K562 (cell line): ENCODE data around the gene HBM. TPM values are rescaled to one million over a fixed set of nuclear protein-coding genes. Genes with fewer than 3 reads are reported as not detected.

Experiments used
- ADNP ChIP-seq: fragments of 200-800 bp; sonication (Bioruptor generic); IDR thresholded peaks from 2 replicates; pipeline ENCODE4 v1.6.1; 2016; ENCODE audit warnings: missing genetic modification characterization, missing compliant biosample characterization
- ARID1B ChIP-seq: fragments of 450-650 bp; IDR thresholded peaks from 2 replicates; pipeline ENCODE4 v1.6.1; 2016; ENCODE audit warnings: antibody characterized with exemption, mild to moderate bottlenecking, inconsistent platforms
- DPF2 ChIP-seq: fragments of 450-650 bp; IDR thresholded peaks from 2 replicates; pipeline ENCODE4 v1.6.1; 2016
- ETV6 ChIP-seq, 3 experiments: fragments of 150-350 bp in 1 of 3; sonication (generic) in 1 of 3; formaldehyde crosslinking in 1 of 3; IDR thresholded peaks; 2 replicates each; pipeline versions ENCODE4 v1.6.1 to v1.8.0; 2014 to 2022; ENCODE audit warnings: borderline replicate concordance in 2 of 3, low read depth in 2 of 3, antibody characterized with exemption in 1 of 3, low read length in 1 of 3, mild to moderate bottlenecking in 1 of 3, missing genetic modification reagents in 1 of 3
- EZH2 ChIP-seq: IDR thresholded peaks from 2 replicates; pipeline ENCODE4 v1.6.1; 2012; ENCODE audit warnings: low read depth, mild to moderate bottlenecking, inconsistent platforms, low read length, borderline replicate concordance
- FOSL1 ChIP-seq: fragments of 200-800 bp; sonication (Bioruptor generic); conservative IDR thresholded peaks from 2 replicates; pipeline ENCODE4 v1.6.1; 2016; ENCODE audit warnings: missing genetic modification characterization, missing compliant biosample characterization
- FOXK1 ChIP-seq: sonication (generic); formaldehyde crosslinking; IDR thresholded peaks from 2 replicates; pipeline ENCODE4 v1.8.0; 2022; ENCODE audit warnings: missing genetic modification reagents, mild to moderate bottlenecking, borderline replicate concordance
- FOXK2 ChIP-seq, 2 experiments: fragments of 450-650 bp; IDR thresholded peaks in 1 of 2; conservative IDR thresholded peaks in 1 of 2; 2 replicates each; pipeline ENCODE4 v1.6.1; 2016; ENCODE audit warnings: low read depth in 2 of 2, mild to moderate bottlenecking in 1 of 2
- GATAD2A ChIP-seq: fragments of 450-650 bp; IDR thresholded peaks from 2 replicates; pipeline ENCODE4 v1.6.1; 2017
- HNRNPLL ChIP-seq: fragments of 200-400 bp; formaldehyde crosslinking; IDR thresholded peaks from 2 replicates; pipeline ENCODE4 v1.6.1; 2017; ENCODE audit warnings: low read length, low read depth, mild to moderate bottlenecking; ENCODE audit not compliant: poor library complexity, severe bottlenecking
- JUND ChIP-seq, 2 experiments: IDR thresholded peaks; 2 replicates in 1 of 2; 3 replicates in 1 of 2; pipeline ENCODE4 v1.6.1; 2011; ENCODE audit warnings: borderline replicate concordance in 2 of 2, low read depth in 2 of 2, low read length in 2 of 2, improper control_type of control experiment in 1 of 2, missing biosample characterization in 1 of 2, missing genetic modification characterization in 1 of 2, missing genetic modification reagents in 1 of 2
- KDM1A ChIP-seq, 2 experiments: fragments of 450-650 bp; IDR thresholded peaks; 2 replicates each; pipeline ENCODE4 v1.6.1; 2016; ENCODE audit warnings: mild to moderate bottlenecking in 2 of 2
- KLF16 ChIP-seq: IDR thresholded peaks from 2 replicates; pipeline ENCODE4 v1.6.1; 2016; ENCODE audit warnings: antibody characterized with exemption
- PHB2 ChIP-seq: fragments of 450-650 bp; IDR thresholded peaks from 2 replicates; pipeline ENCODE4 v1.6.1; 2017; ENCODE audit warnings: low read depth
- POLR2A ChIP-seq: fragments of 450-650 bp; conservative IDR thresholded peaks from 2 replicates; pipeline ENCODE4 v1.6.1; 2016
- PYGO2 ChIP-seq: fragments of 450-650 bp; IDR thresholded peaks from 2 replicates; pipeline ENCODE4 v1.6.1; 2016; ENCODE audit warnings: mild to moderate bottlenecking, missing genetic modification characterization, moderate library complexity, missing compliant biosample characterization
- SAFB2 ChIP-seq: fragments of 200-400 bp; formaldehyde crosslinking; IDR thresholded peaks from 2 replicates; pipeline ENCODE4 v1.6.1; 2018; ENCODE audit warnings: borderline replicate concordance, low read length, low read depth, moderate library complexity; ENCODE audit not compliant: severe bottlenecking
- SIX5 ChIP-seq, 2 experiments: IDR thresholded peaks; 2 replicates each; pipeline ENCODE4 v1.6.1; 2011; ENCODE audit warnings: low read length in 2 of 2, borderline replicate concordance in 1 of 2, low read depth in 1 of 2, mild to moderate bottlenecking in 1 of 2, moderate library complexity in 1 of 2; ENCODE audit not compliant: insufficient read depth in 1 of 2
- STAG1 ChIP-seq: sonication (generic); formaldehyde crosslinking; IDR thresholded peaks from 2 replicates; pipeline ENCODE4 v1.5.0; 2020; ENCODE audit warnings: missing genetic modification reagents, borderline replicate concordance
- TCF3 ChIP-seq: sonication (generic); formaldehyde crosslinking; IDR thresholded peaks from 2 replicates; pipeline ENCODE4 v1.4.0; 2020; ENCODE audit warnings: mild to moderate bottlenecking, missing genetic modification reagents
- TSC22D4 ChIP-seq: fragments of 450-650 bp; IDR thresholded peaks from 2 replicates; pipeline ENCODE4 v1.6.1; 2016; ENCODE audit warnings: missing genetic modification characterization, missing biosample characterization, control low read depth
- TSHZ1 ChIP-seq: fragments of 250-450 bp; sonication (Bioruptor Pico); IDR thresholded peaks from 2 replicates; pipeline ENCODE4 v1.4.0; 2020; ENCODE audit warnings: mild to moderate bottlenecking, moderate library complexity
- ZBTB43 ChIP-seq: sonication (generic); formaldehyde crosslinking; IDR thresholded peaks from 2 replicates; pipeline ENCODE4 v1.8.0; 2023; ENCODE audit warnings: mild to moderate bottlenecking, missing genetic modification reagents
- ZFX ChIP-seq: sonication (generic); formaldehyde crosslinking; IDR thresholded peaks from 2 replicates; pipeline ENCODE4 v1.8.0; 2022; ENCODE audit warnings: mild to moderate bottlenecking, missing genetic modification reagents, moderate library complexity
- ZNF239 ChIP-seq: fragments of 250-450 bp; sonication (Bioruptor Pico); IDR thresholded peaks from 2 replicates; pipeline ENCODE4 v1.4.0; 2020; ENCODE audit warnings: mild to moderate bottlenecking
- ZNF785 ChIP-seq: fragments of 250-450 bp; sonication (Bioruptor Pico); IDR thresholded peaks from 2 replicates; pipeline ENCODE4 v1.4.0; 2020; ENCODE audit warnings: mild to moderate bottlenecking
- polyA plus RNA-seq, 8 experiments: library from polyadenylated mRNA; depleted of rRNA in 4 of 8; stranded (reverse) in 5 of 8; unstranded in 3 of 8; fragments of >200 nt; fragmentation: Nextera tagmentation in 2 of 8; fragmentation: Illumina TruSeq in 1 of 8; extraction: Ambion mirVana in 2 of 8; extraction: Trizol in 1 of 8; gene quantifications; 2 replicates each; pipeline versions ENCODE4 v1.2.1 to v1.2.3, GENCODE V29; 2011 to 2014; ENCODE audit warnings: inconsistent platforms in 1 of 8, missing spikeins in 1 of 8
- total RNA-seq, 7 experiments: library from RNA; depleted of rRNA in 6 of 7; stranded (reverse); fragments of >200 nt in 6 of 7; fragmentation: Illumina TruSeq in 2 of 7; extraction: Trizol in 2 of 7; gene quantifications; 2 replicates each; pipeline versions ENCODE4 v1.2.1 to v1.2.3, GENCODE V29; 2011 to 2021; ENCODE audit warnings: low replicate concordance in 1 of 7

The HBM gene
- total and polyA plus RNA-seq, 9 of the 15 experiments (the other 6 are each of a cell fraction or from before 2014, with no cell fraction given) = not detected

GRCh38 chr16:132120-132519 is 33.7 kb upstream of the HBM start (continued):
- TF ChIP-seq TSHZ1 (no peak), ZNF785 (CRISPR knock-in tag) (no peak), ETV6 (IDR thresholded peaks at IDR 0.05; ENCODE audit: borderline replicate concordance in 1 of 2, low read depth in 2 of 2, low read length in 1 of 2) (no peak), ETV6 (CRISPR knock-in tag; IDR thresholded peaks at IDR 0.05; ENCODE audit: borderline replicate concordance) (no peak), TCF3 (CRISPR knock-in tag) (peak; percentile 55), ZBTB43 (no peak), JUND (IDR thresholded peaks at IDR 0.05; ENCODE audit: borderline replicate concordance, low read depth, low read length) (peak; percentile 40; the same call in 1 of the 2 replicates), JUND (tag; IDR thresholded peaks at IDR 0.05; ENCODE audit: borderline replicate concordance, low read depth, low read length) (no peak), GATAD2A (no peak), HNRNPLL (no peak), EZH2 (no peak), ARID1B (peak; percentile 44; the same call in 1 of the 2 replicates), STAG1 (CRISPR knock-in tag) (no peak), TSC22D4 (tag) (no peak), KDM1A (IDR thresholded peaks at IDR 0.05) (peak; percentile 33 to 55; a peak in 2 of 4 replicates), ZFX (CRISPR knock-in tag) (0 out of 2 replicates have a peak, but pooled peaks have one; percentile 23), FOXK1 (CRISPR knock-in tag) (no peak), PHB2 (no peak), SIX5 (IDR thresholded peaks at IDR 0.05; ENCODE audit: borderline replicate concordance in 1 of 2, insufficient read depth in 1 of 2, low read depth in 1 of 2, low read length in 2 of 2) (no peak), FOSL1 (tag) (0 out of 2 replicates have a peak, but pooled peaks have one; percentile 33), SAFB2 (no peak), FOXK2 (conservative IDR thresholded peaks at IDR 0.05 in 1 of 2, IDR thresholded peaks at IDR 0.05 in 1 of 2; ENCODE audit: low read depth in 2 of 2) (no peak), ADNP (tag) (0 out of 2 replicates have a peak, but pooled peaks have one; percentile 31), KLF16 (no peak), PYGO2 (tag) (no peak), ZNF239 (no peak), POLR2A (no peak), DPF2 (peak; percentile 42)
